SK-N-SH (cell line): ENCODE results near the gene DHRS4. TPM values are rescaled to one million over a fixed set of nuclear protein-coding genes. Genes with fewer than 3 reads are reported as not detected.

ENCODE experiments used
- CTCF ChIA-PET: fragments of 300-600, 350-600 bp; formaldehyde crosslinking; extraction: SDS; loops from one replicate; lab custom pipeline; 2021; lab: Yijun Ruan, JAX
- POLR2A ChIA-PET: fragments of 350-600 bp; sonication (Branson Sonifier 250); formaldehyde crosslinking; extraction: SDS; loops from one replicate; lab custom pipeline; 2020; ENCODE audit warnings: antibody characterized with exemption, inconsistent platforms; lab: Yijun Ruan, JAX
- DNase-seq: peaks from one replicate; pipeline ENCODE4 v3.0.0; 2012
- H2AFZ ChIP-seq: fragments of 200-600 bp; sonication (generic); 2 replicates; pipeline ENCODE4 v1.8.1; 2016; ENCODE audit warnings: antibody characterized with exemption, mild to moderate bottlenecking, low read depth
- H3F3A ChIP-seq: fragments of 200-600 bp; sonication (generic); replicated peaks from 2 replicates; pipeline ENCODE3; 2016; ENCODE audit warnings: antibody characterized with exemption, mild to moderate bottlenecking; ENCODE audit not compliant: insufficient read depth
- H3K27ac ChIP-seq, 2 experiments: fragments of 200-500 bp in 1 of 2; fragments of 200-600 bp in 1 of 2; sonication (Bioruptor generic) in 1 of 2; sonication (generic), shearing (Covaris generic) in 1 of 2; 2 replicates each; pipeline versions ENCODE4 v1.5.1 to v1.6.1; 2014 to 2016; ENCODE audit warnings: low read depth in 2 of 2, inconsistent platforms in 1 of 2, low read length in 1 of 2, mild to moderate bottlenecking in 1 of 2, mixed read lengths in 1 of 2
- H3K27me3 ChIP-seq: fragments of 200-600 bp; sonication (generic), shearing (Covaris generic); 2 replicates; pipeline ENCODE4 v1.6.1; 2016; ENCODE audit warnings: mixed run types; ENCODE audit not compliant: insufficient read depth
- H3K36me3 ChIP-seq, 2 experiments: fragments of 200-500 bp in 1 of 2; fragments of 200-600 bp in 1 of 2; sonication (Bioruptor generic) in 1 of 2; sonication (generic) in 1 of 2; replicated peaks in 1 of 2; 2 replicates each; pipeline versions ENCODE3 to v1.5.1; 2014 to 2016; ENCODE audit warnings: low read length in 1 of 2, mild to moderate bottlenecking in 1 of 2; ENCODE audit not compliant: insufficient read depth in 2 of 2, control insufficient read depth in 1 of 2
- H3K4me1 ChIP-seq, 2 experiments: fragments of 200-500 bp in 1 of 2; fragments of 200-600 bp in 1 of 2; sonication (Bioruptor generic) in 1 of 2; sonication (generic), shearing (Covaris generic) in 1 of 2; 2 replicates each; pipeline versions ENCODE4 v1.5.1 to v1.6.1; 2014 to 2016; ENCODE audit warnings: low read depth in 1 of 2, low read length in 1 of 2, mixed run types in 1 of 2; ENCODE audit not compliant: insufficient read depth in 2 of 2, control insufficient read depth in 1 of 2
- H3K4me2 ChIP-seq: fragments of 200-600 bp; sonication (generic), shearing (Covaris generic); 2 replicates; pipeline ENCODE4 v1.6.1; 2017; ENCODE audit warnings: mixed run types
- H3K4me3 ChIP-seq, 2 experiments: fragments of 200-500 bp in 1 of 2; fragments of 200-600 bp in 1 of 2; sonication (Bioruptor generic) in 1 of 2; sonication (generic), shearing (Covaris generic) in 1 of 2; 2 replicates each; pipeline versions ENCODE4 v1.5.1 to v1.8.1; 2014 to 2016; ENCODE audit warnings: low read depth in 2 of 2, inconsistent platforms in 1 of 2, low read length in 1 of 2, mild to moderate bottlenecking in 1 of 2, mixed read lengths in 1 of 2, moderate library complexity in 1 of 2
- H3K79me2 ChIP-seq: fragments of 200-600 bp; sonication (generic); 2 replicates; pipeline ENCODE4 v1.8.1; 2017; ENCODE audit warnings: mild to moderate bottlenecking; ENCODE audit not compliant: insufficient read depth
- H3K9ac ChIP-seq: fragments of 200-600 bp; sonication (generic); 2 replicates; pipeline ENCODE4 v1.6.1; 2017; ENCODE audit warnings: mixed run types
- H3K9me2 ChIP-seq: fragments of 200-600 bp; sonication (generic); 2 replicates; pipeline ENCODE4 v1.6.1; 2017; ENCODE audit warnings: mixed run types
- H3K9me3 ChIP-seq: fragments of 200-600 bp; sonication (generic); 2 replicates; pipeline ENCODE4 v1.6.1; 2017; ENCODE audit warnings: mixed run types, mild to moderate bottlenecking, moderate library complexity
- H4K20me1 ChIP-seq: fragments of 200-600 bp; sonication (generic); 2 replicates; pipeline ENCODE4 v1.6.1; 2017; ENCODE audit warnings: mild to moderate bottlenecking, mixed run types; ENCODE audit not compliant: insufficient read depth
- CHD2 ChIP-seq: fragments of 150-350 bp; IDR thresholded peaks from 2 replicates; pipeline ENCODE4 v1.6.1; 2018; ENCODE audit warnings: low read length; ENCODE audit not compliant: partially characterized antibody
- CTCF ChIP-seq: fragments of 200-600 bp; sonication (generic); IDR thresholded peaks from 2 replicates; pipeline ENCODE4 v1.6.1; 2017; ENCODE audit warnings: antibody characterized with exemption, mild to moderate bottlenecking, moderate library complexity
- ELF1 ChIP-seq: IDR thresholded peaks from 2 replicates; pipeline ENCODE4 v1.4.0; 2012
- FOXJ3 ChIP-seq: sonication (generic); formaldehyde crosslinking; IDR thresholded peaks from 2 replicates; pipeline ENCODE4 v1.5.1; 2020; ENCODE audit warnings: mild to moderate bottlenecking, missing genetic modification reagents
- FOXM1 ChIP-seq: IDR thresholded peaks from 2 replicates; pipeline ENCODE4 v1.4.0; 2012; ENCODE audit warnings: low read depth, mild to moderate bottlenecking
- GABPA ChIP-seq: IDR thresholded peaks from 2 replicates; pipeline ENCODE4 v1.4.0; 2012; ENCODE audit warnings: low read depth, mild to moderate bottlenecking
- GATA2 ChIP-seq: sonication (generic); formaldehyde crosslinking; IDR thresholded peaks from 2 replicates; pipeline ENCODE4 v1.5.0; 2020; ENCODE audit warnings: mild to moderate bottlenecking, missing genetic modification reagents
- IRF3 ChIP-seq: fragments of 150-350 bp; IDR thresholded peaks from 2 replicates; pipeline ENCODE4 v1.6.1; 2016; ENCODE audit warnings: mild to moderate bottlenecking, low read depth, low read length
- MAX ChIP-seq: IDR thresholded peaks from 2 replicates; pipeline ENCODE4 v1.4.0; 2012; ENCODE audit warnings: low read depth
- MEF2A ChIP-seq: IDR thresholded peaks from 2 replicates; pipeline ENCODE4 v1.4.0; 2012; ENCODE audit warnings: low read depth, borderline replicate concordance
- MXI1 ChIP-seq: IDR thresholded peaks from 2 replicates; pipeline ENCODE4 v1.6.1; 2012; ENCODE audit warnings: mild to moderate bottlenecking, low read depth, low read length, improper control_type of control experiment
- NRF1 ChIP-seq: IDR thresholded peaks from 2 replicates; pipeline ENCODE4 v1.6.1; 2012; ENCODE audit warnings: low read depth, mild to moderate bottlenecking, low read length
- PBX3 ChIP-seq: IDR thresholded peaks from 2 replicates; pipeline ENCODE4; 2012
- POLR2AphosphoS5 ChIP-seq: IDR thresholded peaks from 2 replicates; pipeline ENCODE4 v1.6.1; 2012; ENCODE audit warnings: low read depth, low read length
- RCOR1 ChIP-seq: fragments of 150-350 bp; IDR thresholded peaks from 2 replicates; pipeline ENCODE4 v1.6.1; 2017; ENCODE audit warnings: antibody characterized with exemption, low read length
- REST ChIP-seq: IDR thresholded peaks from 2 replicates; pipeline ENCODE4 v1.6.1; 2012; ENCODE audit warnings: mild to moderate bottlenecking, low read depth, low read length, moderate library complexity
- RXRA ChIP-seq: IDR thresholded peaks from 2 replicates; pipeline ENCODE4 v1.4.0; 2012; ENCODE audit warnings: low read depth, mild to moderate bottlenecking, borderline replicate concordance
- SMC3 ChIP-seq: IDR thresholded peaks from 2 replicates; pipeline ENCODE4 v1.6.1; 2012; ENCODE audit warnings: low read depth, low read length, improper control_type of control experiment
- TCF12 ChIP-seq: IDR thresholded peaks from 2 replicates; pipeline ENCODE4 v1.4.0; 2012
- USF1 ChIP-seq: IDR thresholded peaks from 2 replicates; pipeline ENCODE4 v1.4.0; 2012; ENCODE audit warnings: low read depth, borderline replicate concordance
- USF2 ChIP-seq: fragments of 150-350 bp; IDR thresholded peaks from 2 replicates; pipeline ENCODE4 v1.6.1; 2017; ENCODE audit warnings: antibody characterized with exemption, low read length, low read depth, borderline replicate concordance
- YY1 ChIP-seq: IDR thresholded peaks from 2 replicates; pipeline ENCODE4 v1.4.0; 2012; ENCODE audit warnings: low read depth, mild to moderate bottlenecking
- WGBS: methylation state at CpG from one replicate; pipeline ENCODE4 v1.1.6; 2017; ENCODE audit warnings: low lambda C conversion rate; 5-methylcytosine and 5-hydroxymethylcytosine counted together
- polyA plus RNA-seq, 3 experiments: library from polyadenylated mRNA; depleted of rRNA; stranded (reverse); fragments of >200 nt; gene quantifications; 2 replicates each; pipeline ENCODE4 v1.2.3, GENCODE V29; 2012

DHRS4 gene
- polyA plus RNA-seq (2012; rRNA removed), result 42.3 and 50.5 TPM in 2 replicates
- polyA plus RNA-seq (2012; cell fraction: cytosol; rRNA removed), result 42.3 and 44.4 TPM in 2 replicates
- 25.7 and 35.3 TPM in 2 replicates for polyA plus RNA-seq (2012; cell fraction: nucleus; rRNA removed)

GRCh38 chr14:23953464-23954278, at the start of gene DHRS4:
DHRS4 (plus strand) TSS chr14:23953770; CDS start chr14:23953789, 19 bp downstream.
- ChIA-PET POLR2A (no interaction called here), CTCF (interaction anchor here (0.6 to 1.6 kb wide), 11 partner anchors 11 to 384 kb away, joined by 3 to 10 read pairs (median 3); no protein-coding TSS in a partner anchor)
- H3F3A ChIP-seq, result no peaks in the 10 kb centered on the region
- DNase-seq, result peak; percentile 91
- no peaks in the 10 kb centered on the region for H4K20me1 ChIP-seq
- peaks cover 0 to 13% of the 10 kb centered on the region in 2 experiments for H3K36me3 ChIP-seq
- H2AFZ ChIP-seq, result peak within 1 kb of the TSS; percentile 85
- H3K4me1 ChIP-seq, result peaks cover 0 to 5% of the 10 kb centered on the region in 2 experiments; a peak in 1 of 4 replicates
- peak within 1 kb of the TSS; percentile 82 to 88 for H3K4me3 ChIP-seq
- no peaks in the 10 kb centered on the region for H3K9me2 ChIP-seq
- peaks cover 1% of the 10 kb centered on the region; the same call in 1 of the 2 replicates for H3K9me3 ChIP-seq
- peak within 1 kb of the TSS; percentile 94 for H3K4me2 ChIP-seq
- WGBS, result 0% methylated on average over 24 of the region's 44 CpGs
- peaks cover 20% of the 10 kb centered on the region for H3K79me2 ChIP-seq
- peak within 1 kb of the TSS; percentile 56 to 85 for H3K27ac ChIP-seq
- no peaks in the 10 kb centered on the region for H3K27me3 ChIP-seq
- peak within 1 kb of the TSS; percentile 87 for H3K9ac ChIP-seq
- TF ChIP-seq YY1, result peak; percentile 46; the same call in 1 of the 2 replicates
- no peak for TF ChIP-seq USF1
- TF ChIP-seq CTCF, result peak; percentile 94
- no peak for TF ChIP-seq RXRA
- no peak for TF ChIP-seq MEF2A
- peak; percentile 44; the same call in 1 of the 2 replicates for TF ChIP-seq FOXJ3 (CRISPR knock-in tag)
- TF ChIP-seq GATA2 (CRISPR knock-in tag), result no peak
- TF ChIP-seq MXI1, result peak; percentile 63
- peak; percentile 82; the same call in 1 of the 2 replicates for TF ChIP-seq POLR2AphosphoS5
- TF ChIP-seq GABPA, result no peak
- no peak for TF ChIP-seq FOXM1
- 0 out of 2 replicates have a peak, but pooled peaks have one; percentile 9 for TF ChIP-seq TCF12
- peak; percentile 46 for TF ChIP-seq SMC3
- TF ChIP-seq NRF1, result no peak
- TF ChIP-seq REST, result peak; percentile 30; the same call in 1 of the 2 replicates
- no peak for TF ChIP-seq IRF3
- 0 out of 2 replicates have a peak, but pooled peaks have one; percentile 5 for TF ChIP-seq PBX3
- TF ChIP-seq ELF1, result no peak
- TF ChIP-seq MAX, result 0 out of 2 replicates have a peak, but pooled peaks have one; percentile 46
- TF ChIP-seq RCOR1, result 0 out of 2 replicates have a peak, but pooled peaks have one; percentile 34
- no peak for TF ChIP-seq USF2
- TF ChIP-seq CHD2, result peak; percentile 54
